Embryonic facial prominence (tissue), 1 donor: ENCODE data around the gene GSS.

Source experiments
- DNase-seq: peaks from one replicate; pipeline ENCODE4 v3.0.0-alpha.2; 2016; ENCODE audit errors: extremely low spot score

GSS gene

DNA sequence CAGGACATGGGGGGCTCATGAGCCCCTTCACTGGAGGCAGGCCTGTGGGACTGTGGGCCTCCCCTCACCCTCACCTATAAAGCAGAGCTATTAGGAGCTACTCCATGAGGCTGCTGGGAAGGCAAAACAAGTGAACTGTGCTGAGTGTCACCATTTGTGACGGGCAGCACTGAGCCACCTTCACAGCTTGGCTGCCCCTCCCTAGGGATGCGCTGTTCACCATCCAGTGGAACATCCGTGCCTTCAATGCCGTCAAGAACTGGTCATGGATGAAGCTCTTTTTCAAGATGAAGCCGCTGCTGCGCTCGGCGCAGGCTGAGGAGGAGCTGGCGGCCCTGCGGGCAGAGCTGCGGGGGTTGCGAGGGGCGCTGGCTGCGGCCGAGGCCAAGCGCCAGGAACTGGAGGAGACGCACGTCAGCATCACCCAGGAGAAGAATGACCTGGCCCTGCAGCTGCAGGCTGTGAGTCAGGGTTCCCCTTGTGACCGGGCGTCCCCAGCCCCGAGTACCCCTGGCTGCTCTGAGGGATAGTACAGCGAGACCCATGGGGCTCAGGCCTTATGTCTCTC, 38.4 kb upstream of the GSS start:
- no peak for DNase-seq

DNA sequence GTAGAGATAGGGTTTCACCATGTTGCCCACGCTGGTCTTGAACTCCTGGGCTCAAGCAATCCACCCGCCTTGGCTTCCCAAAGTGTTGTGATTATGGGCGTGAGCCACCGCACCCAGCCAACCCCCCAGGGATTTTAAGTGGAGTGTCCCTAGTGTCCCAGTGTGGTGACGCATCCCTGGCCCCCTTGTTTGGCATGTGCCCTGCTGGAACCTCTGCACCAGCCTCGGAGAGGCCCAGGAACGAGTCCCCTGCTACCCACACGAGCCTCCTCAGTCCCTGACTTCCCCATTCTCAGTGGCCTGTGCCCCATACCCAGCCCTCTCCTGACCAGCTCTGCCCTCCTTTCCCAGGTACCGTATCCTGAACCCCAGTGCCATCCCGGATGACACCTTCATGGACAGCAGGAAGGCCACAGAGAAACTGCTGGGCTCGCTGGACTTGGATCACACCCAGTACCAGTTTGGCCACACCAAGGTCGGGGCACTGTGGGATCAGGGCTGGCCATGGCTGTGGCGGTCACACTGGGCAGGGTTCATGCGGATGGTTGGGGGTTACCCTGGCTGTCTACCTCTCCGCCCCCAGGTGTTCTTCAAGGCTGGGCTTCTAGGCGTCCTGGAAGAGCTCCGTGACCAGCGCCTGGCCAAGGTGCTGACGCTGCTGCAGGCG, 37.3 kb upstream of the GSS start:
- no peak for DNase-seq

DNA sequence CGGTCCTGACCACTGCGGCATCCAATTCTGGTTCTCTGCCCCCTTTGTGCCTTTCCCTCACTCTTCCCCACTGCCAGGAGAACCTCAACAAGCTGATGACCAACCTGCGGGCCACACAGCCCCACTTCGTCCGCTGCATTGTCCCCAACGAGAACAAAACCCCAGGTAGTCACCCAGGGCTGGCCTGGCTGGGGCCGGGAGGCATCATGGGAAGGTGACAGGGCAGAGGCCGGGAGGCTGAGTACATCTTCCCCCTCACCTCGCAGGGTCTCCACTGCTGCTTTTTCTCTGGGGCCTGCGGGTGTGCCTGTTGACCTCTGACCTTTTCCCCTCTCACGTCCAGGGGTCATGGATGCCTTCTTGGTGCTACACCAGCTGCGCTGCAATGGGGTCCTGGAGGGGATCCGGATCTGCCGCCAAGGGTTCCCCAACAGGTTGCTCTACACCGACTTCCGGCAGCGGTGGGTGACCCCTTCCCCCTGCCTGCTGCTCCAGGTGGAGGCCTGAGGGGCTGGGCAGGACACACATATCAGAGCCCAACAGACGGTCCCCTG, 35.1 kb upstream of the GSS start:
- no peak for DNase-seq

DNA sequence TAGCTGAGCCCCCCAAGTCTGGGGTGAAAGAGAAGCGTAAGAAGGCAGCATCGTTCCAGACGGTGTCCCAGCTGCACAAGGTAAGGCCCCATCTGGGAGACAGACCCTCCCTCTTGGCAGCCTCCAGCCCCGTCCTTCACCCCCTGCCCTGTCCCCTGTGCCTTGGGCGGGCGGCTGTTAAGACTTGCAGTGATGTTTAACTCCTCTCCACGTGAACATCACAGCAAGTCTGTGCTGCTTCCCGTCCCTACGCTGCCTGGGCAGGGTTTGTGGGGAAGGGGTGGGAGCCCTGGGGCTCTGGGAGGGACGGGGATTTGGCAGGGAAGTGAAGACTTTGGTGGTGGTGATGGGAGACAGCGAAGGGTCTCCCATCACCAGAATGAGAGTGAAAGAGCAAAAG, 34.6 kb upstream of the GSS start:
- no peak for DNase-seq

DNA sequence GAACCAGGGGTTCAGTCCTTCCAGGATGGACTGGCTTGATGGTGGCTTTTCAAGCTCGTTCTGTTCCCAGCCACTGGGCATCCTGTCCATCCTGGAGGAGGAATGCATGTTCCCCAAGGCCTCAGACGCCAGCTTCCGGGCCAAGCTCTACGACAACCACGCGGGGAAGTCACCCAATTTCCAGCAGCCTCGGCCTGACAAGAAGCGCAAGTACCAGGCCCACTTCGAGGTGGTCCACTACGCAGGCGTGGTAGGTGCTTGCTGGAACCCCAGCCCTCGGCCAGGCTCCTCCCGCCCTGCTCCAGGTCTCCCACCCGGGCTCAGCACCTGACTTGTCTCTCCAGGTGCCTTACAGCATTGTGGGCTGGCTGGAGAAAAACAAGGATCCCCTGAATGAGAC, 34.1 kb upstream of the GSS start:
- DNase-seq = no peak

DNA sequence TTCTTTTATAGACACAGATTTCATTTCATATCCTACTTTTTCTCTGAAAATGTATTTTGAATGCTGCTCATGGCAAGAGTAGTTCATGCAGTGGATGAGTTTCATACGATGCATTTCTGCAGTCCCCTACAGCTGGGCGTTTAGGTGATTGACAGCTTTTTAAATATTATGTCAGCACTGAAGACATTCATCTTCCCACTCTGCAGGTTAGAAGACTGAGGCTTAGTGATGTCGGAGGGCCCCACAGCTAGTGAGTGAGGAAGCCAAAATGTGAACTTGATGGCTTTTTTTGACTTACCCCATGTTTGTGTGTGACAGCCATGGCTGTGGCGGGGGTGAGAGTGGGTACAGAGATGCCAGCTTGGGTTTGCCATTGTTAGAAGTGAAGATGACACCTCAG, 33.5 kb upstream of the GSS start:
- no peak for DNase-seq

DNA sequence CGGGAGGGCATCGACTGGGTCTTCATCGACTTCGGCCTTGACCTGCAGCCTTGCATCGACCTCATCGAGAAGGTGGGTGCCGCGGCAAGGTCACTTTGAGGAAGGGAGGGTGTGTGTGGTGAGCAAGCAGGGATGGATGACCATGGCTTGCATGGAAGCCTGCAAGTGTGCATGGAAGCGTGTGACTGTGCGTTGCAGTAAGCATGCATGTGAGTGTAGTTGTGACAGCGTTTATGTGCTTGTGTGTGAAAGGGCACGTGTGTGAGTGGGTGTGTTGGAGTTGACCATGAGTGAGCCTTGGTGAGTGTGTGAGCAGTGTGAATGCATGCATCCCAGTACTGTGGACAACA, 32.6 kb upstream of the GSS start:
- no peak for DNase-seq

DNA sequence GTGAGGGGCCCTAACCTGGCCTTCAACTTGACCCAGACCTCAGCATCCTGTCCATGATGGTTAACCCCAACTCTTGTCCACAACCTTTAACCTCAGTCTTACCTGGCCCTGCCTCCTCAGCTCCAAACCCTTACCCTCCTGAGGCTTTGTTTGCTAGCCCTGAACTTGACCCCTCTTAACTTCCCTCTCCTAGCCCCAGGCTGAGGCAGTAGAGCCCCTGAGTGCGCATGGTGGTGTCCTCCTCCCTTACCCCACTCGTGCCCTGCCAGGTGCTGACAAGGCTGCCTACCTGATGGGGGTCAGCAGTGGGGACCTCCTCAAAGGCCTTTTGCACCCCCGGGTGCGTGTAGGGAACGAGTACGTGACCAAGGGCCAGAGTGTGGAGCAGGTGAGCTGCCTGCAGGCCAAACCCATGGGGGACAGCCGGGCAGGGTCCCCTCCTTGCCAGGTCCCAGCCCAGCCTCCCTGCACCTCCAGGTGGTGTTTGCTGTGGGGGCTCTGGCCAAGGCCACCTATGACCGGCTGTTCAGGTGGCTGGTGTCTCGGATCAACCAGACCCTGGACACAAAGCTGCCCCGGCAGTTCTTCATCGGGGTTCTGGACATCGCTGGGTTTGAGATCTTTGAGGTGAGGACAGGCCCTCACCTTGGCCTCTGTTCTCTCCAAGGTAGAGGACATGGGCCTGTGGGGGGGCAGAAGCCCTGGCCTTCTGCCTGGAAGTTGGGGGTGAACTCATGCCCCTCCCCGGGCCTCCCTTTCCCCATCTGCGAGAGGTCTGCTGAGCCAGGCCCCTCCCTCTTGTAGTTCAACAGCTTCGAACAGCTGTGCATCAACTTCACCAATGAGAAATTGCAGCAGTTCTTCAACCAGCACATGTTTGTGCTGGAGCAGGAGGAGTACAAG, 31.9 kb upstream of the GSS start:
- DNase-seq = no peak

DNA sequence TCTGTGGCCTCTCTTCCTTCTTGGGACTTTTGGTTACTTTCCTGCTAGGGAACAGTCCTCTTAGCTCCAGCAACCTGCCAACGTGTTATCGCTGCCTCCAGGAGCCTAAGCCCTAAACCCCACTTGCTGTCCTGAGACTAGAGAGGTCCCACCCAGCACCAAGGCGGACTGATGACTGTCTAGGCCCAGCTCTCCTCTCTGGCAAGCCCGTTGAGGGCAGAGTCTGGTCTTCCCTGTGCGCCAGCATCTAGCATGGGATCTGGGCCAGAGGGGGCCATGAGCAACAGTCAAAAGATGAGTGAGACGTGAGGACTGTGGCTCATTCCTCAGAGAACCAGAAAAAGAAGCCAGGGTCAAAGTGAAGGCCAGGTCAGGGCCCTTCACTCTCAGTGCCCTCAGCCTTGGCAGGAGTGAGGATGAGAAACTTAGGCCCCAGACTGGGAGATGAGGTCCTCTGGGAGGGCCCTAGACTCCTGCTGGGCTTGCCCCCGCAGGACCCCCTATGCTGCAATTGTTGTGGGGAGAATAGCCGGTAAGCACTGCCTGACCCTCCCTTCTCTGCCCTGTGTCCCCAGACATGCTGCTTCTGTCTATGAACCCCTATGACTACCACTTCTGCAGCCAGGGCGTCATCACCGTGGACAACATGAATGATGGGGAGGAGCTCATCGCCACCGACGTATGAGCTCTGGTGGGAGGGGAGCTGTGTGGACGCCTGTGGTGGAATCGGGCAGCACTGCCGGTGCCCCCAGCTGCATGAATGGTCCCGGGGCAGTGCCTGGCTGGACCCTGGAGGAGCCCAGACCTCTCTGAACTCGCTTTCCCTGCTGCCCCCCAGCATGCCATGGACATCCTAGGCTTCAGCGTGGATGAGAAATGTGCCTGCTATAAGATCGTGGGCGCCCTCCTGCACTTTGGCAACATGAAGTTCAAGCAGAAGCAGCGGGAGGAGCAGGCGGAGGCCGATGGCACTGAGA, 31.0 kb upstream of the GSS start:
- no peak for DNase-seq

DNA sequence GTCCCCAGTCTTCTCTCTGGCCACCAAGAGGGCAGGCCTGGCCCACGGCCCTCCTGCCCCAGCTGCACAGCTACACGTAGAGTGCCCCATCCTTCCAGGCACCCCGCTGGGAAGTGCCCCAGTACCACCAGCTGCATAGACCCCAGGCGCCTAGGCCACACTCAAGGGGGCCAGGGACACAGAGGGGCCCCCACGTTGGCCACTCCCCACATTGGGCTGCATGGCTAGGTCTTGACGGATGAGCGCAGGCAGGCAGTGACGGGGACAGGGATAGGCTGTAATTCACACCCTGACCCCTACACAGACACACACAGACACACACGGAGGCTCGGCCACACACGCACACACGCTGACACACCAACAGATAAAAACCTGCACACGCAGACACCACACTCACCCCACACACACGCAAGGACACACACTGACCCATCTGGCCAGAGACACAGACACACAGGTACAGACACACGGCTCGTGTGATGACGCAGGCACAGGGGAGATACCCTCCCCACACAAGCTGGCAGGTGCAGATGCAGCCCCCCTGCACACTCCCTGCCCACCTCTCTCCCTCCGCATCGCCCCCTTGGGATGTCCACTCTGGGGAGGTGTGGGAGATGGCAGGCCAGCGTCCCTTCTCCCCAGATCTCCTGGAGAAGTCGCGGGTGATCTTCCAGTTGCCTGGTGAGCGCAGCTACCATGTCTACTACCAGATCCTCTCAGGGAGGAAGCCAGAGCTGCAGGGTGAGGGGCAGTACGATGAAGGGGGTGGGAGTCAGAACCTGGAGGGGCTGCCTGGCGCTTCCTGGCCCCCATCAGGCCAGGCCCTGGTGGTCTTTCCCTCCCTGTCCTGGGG, 30.1 kb upstream of the GSS start:
- DNase-seq = no peak

DNA sequence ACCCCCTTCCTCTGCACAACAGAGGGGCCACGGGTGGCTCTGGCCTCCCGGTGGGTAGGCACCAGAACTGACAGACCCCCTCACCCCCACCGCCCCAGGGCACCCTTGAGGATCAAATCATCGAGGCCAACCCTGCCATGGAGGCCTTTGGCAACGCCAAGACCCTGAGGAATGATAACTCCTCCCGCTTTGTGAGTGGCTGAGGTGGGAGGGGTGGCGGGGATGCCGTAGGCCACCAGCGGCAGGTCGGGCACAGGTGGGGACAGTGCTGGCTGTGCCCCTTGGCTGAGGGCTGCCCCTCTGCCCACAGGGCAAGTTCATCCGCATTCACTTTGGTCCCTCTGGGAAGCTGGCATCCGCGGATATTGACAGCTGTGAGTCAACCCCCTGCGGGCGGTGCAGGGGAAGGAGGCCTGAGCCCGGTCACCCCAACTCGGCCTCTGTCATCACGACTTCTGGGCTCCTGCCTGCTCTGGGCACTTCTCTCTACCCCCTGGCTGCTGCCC, 29.2 kb upstream of the GSS start:
- no peak for DNase-seq

DNA sequence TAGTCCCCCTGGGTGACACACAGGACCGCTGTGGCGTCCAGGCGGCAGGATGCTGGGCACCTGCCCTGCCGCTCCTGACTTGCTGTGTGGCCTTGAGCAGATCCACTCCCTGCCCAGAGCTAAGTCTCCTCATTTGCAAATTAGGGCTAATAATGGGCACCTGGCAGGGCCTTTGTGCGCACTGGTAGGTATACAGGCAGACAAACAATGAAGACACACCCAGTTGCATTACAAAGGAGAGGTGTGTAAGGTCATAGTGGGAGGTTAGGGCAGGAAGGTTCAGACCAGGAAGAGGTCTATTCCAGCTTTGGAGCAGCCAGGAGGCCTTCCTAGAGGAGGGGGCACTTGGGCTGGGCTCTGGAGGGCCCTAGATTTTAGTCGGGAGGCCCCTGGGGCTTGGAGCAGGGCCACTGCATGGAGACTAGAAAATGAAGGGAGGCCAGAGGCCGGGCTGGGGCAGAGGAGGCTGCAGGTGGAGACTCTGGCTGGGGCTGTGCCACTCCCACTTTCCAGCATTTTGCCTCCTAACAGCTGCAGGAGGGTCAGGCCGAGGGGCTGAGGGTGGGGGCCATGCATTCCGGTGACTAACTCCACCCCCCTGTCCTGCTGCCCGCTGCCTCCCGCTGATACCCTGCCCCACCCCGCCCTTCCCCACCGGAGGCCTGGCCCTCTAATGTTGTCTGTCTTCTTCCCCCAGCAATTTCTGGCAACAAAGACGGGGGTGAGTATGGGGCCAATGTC, 28.6 kb upstream of the GSS start:
- DNase-seq = no peak

DNA sequence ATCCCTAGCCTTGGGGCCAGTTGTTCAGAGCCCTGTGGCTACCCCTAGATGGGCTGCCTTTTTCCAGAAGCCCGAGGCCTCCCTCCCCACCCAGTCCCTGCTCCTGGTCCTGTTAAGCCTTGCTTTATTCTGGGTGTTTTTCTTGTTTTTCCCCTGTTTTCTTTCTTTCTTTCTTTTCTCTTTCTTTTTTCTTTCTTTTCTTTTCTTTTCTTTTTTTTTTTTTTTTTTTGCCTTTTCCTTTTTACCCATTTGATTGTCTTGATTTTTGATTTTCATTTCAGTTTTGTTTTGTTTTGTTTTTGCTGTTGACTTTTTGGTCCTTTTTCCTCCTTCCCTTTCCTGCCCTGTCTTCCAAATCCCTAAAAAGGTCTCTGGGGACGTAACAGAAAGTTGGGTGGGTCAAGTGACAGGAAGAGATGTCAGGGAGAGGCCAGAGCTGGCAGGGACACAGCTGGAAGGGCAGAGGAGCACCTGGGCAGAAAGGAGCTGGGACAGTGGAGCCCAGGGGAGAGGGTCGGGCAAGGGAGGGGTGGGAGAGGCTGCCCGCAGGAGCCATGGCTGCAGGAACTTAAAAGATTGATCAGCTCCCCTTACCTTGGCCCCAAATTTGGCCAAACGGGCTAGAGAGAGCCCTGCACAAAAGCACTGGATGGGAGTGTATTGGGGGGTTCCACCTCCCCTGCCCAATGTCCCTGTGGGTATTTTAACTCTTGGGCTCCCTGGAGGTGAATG, 27.6 kb upstream of the GSS start:
- no peak for DNase-seq

DNA sequence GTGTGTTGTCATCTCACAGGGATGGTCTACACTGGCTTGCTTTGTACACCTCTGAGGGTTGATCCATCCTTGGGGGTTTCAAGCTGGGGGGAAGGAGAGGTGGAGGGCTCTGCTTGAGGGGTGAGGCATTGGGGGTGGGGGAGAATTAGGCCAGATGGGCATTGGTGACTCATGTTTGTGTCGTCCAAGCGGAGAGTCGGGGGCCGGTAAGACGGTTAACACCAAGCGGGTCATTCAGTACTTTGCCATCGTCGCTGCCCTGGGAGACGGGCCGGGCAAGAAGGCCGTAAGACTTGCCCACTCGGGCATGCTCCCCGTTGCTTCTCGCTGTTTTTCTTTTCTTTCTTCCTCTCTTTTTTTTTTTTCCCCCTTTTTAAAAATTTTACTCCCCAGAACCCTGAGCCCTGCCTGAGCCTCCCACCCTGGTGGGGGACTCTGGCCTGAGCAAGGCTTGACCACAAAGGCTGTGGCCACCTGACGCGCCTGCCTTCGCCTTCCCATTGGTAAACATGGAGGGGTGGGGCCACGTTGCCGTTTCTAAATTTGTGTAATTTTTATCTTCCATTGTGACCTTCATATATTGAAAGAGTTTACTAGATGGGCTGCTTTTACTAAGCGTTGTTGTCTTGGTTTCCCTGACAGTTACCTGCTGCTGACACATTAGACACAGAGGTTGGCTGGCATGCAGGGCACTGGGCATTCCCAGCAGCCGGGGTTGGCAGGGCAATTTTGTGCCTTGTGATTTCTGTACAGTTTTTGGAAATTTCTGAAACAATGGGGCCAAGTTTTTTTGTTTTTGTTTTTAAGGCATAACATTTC, 26.9 kb upstream of the GSS start:
- DNase-seq = no peak

DNA sequence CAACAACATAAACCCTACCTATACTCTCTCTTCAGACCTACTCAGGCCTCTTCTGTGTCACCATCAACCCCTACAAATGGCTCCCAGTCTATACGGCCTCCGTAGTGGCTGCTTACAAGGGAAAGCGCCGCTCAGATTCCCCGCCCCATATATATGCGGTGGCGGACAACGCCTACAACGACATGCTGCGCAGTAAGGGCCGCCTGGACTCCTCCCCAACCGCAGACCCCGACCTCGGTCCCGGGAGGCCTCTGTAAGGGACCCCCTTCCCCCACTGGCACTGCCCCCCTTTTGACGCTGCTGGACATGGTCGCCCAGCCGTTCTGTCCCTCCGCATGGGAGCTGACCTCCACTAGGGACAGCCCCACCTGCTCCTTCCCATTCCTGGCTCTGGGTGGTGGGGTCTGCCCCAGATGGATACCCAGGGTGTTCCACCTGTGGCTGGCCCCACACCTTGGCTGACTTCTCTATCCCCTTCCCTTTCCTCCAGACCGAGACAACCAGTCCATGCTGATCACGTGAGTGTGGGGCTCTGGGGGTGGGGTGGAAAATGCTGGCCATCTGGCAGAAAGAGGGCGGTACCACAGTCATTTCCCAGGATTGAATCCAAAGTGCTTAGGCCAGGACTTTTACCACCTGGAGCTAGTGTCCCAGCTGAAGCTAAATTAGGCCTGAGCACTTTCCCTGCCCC, 25.1 kb upstream of the GSS start:
- DNase-seq = no peak

DNA sequence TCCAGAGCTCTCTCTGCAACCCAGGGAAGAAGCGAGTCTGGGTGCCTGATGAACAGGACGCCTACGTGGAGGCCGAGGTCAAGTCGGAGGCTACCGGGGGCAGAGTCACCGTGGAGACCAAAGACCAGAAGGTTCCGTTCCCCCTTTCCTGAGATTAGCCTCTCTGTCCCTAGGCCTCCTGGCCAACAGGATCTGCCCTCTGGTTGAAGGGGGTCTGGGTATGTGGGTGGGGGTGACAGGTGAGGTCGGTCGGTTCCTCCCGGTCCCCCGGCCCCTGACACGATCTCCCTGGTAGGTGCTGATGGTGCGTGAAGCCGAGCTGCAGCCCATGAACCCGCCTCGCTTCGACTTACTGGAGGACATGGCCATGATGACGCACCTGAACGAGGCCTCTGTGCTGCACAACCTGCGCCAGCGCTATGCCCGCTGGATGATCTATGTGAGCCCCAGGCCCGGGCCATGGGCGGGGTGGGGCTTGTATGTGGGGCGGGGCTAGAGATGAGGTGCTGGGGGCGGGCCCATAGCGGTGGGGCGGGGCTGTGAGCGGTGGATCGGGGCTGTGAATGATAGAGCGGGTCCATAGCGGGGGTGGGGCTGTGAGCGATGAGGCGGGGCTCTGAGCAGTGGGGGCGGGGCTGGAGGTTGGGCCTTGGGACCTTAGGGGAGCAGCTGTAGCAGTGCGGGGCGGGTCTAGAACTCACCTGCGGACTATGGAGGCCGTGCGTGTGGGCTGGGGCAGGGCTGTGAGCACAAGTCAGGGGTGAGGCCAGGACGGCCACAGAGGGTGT, 24.0 kb upstream of the GSS start:
- DNase-seq = no peak
